NOMO-1 treated with DMSO at 0.1 percent for 48 hours (cell line): ENCODE data around the gene CGB2.
"Not testable (repeated sequence)": the region's sequence is repeated elsewhere in the genome, so short reads cannot be mapped to it uniquely, and the experiment has no call there.

Source experiments
- DNase-seq: peaks from one replicate; lab custom pipeline; 2025; ENCODE audit not compliant: unreplicated experiment; lab: John Stamatoyannopoulos, UW

CGB2 gene

DNA sequence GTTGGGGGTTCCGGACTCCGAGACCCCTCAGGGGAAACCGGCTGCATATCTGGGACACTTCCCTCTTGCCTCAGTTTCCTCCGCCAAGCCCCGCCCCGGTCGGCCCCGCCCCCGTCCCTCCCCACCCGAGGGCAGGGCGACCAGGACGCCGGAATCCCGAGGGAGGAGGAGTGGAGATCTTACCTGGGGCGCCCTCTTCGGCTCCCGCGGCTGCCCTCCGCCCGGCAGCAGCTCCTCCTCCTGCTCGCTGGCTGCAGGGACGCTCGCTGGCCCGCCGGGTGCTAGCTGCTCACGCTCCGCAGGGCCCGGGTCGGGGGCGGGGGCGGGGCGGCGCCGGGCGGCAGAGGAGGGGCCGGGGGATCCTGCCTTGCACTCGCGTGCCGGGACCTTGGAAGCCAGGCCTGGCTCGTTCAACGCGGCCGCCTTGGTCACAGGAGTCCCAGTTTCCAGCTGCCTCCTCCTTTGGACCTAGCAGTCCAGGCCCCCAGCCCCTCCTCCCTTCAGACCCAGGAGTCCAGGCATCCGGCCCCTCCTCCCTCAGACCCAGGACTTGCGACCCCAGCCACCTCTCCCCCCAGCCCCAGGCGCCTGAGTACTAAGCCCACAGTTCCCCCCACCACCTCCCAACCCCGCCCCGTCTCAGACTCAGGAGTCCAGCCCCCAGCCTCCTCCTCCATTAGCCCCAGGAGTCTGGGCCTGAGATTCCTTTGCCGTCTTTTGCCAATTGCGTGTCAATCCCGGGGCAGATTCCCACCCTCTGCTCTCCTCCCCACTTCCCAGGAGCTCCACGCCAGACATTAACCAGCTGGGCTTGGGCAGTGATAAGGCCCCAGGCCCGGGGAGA lies 33.3 kb downstream of the CGB2 start, which contains the start of gene NTF4:
Gene NTF4, minus strand, starts transcription at position 51 of the 844 bp plus-strand sequence. CDS start 2,821 bp downstream, outside the sequence.
- no peak for DNase-seq

DNA sequence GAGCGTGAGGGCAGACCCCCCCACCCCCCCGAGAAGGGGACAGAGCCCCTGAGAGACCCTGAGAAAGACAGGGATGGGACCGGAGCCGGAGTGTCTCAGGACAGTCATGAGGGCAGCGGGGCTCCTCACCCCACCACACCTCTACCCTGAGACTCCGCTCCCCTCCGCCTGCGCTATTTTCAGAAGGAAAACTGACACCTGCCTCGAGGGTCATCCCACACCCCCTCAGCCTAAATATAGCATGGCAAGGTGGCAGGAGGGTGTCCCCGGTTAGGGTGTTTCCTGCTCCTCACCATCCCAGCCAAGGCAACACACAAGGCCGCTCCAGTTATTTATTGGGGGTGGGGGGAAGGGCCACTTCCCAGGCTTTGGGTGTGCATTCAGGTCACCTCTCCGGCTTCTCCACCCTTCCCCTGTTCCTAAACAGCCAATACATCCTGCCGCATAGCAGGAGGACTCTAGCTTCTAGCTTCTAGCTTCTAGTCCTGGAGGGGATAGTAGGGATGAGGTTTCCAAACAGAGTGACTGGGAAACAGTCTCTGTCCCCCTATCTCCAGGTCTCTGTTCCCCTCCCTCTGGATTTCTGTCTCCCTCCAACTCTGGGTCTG lies 34.3 kb downstream of the CGB2 start:
- no peak for DNase-seq

DNA sequence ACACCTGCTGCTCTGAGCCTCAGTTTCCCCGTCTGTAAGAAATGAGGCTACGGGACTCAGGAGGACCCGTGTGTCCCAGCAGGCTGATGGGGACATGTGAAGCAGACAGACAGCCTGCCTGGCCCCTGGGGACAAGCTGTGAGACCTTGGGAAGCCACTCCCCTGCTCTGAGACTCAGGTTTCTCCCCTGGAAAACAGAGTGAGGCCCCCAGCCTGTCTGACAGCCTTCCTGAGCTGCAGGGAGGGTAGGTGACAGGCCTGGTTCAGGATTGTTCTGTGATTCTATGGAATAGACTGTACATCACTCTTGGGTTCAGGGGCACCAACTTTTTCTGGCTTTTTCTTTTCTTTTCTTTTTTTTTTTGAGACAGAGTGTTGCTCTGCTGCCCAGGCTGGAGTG lies 35.9 kb downstream of the CGB2 start:
- no peak for DNase-seq

DNA sequence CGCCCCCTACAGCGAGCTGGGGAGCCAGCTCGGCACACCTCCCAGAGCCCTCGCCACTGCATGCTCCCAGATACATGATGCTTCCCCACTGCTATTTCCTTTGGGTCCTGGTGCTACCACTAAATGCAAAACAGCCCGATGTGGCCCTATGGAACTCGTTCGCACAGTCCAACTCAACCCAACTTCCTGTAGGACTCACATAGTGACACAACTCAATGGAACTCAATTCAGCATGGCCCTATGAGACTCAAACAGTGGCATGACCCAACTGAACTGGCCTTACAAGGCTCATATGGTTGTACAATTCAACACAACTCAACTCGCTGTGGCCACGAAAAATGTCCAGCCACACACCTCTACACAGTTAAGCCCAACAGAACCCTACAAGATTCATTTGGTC lies 37.3 kb downstream of the CGB2 start:
- no peak for DNase-seq

DNA sequence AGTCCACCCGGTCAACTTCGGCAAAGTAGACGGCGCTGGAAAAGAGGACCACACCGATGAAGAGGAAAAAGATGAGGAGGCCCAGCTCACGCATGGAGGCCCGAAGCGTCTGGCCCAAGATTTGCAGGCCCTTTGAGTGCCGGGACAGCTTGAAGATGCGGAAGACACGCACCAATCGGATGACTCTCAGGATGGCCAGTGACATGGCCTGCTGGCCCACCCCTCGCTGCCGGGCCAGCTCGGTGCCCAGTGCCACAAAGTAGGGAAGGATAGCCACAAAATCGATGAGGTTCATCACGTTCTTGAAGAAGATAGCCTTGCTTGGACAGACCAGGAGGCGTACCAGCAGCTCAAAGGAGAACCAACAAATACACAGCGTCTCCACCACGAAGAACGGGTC lies 38.7 kb downstream of the CGB2 start:
- no peak for DNase-seq

DNA sequence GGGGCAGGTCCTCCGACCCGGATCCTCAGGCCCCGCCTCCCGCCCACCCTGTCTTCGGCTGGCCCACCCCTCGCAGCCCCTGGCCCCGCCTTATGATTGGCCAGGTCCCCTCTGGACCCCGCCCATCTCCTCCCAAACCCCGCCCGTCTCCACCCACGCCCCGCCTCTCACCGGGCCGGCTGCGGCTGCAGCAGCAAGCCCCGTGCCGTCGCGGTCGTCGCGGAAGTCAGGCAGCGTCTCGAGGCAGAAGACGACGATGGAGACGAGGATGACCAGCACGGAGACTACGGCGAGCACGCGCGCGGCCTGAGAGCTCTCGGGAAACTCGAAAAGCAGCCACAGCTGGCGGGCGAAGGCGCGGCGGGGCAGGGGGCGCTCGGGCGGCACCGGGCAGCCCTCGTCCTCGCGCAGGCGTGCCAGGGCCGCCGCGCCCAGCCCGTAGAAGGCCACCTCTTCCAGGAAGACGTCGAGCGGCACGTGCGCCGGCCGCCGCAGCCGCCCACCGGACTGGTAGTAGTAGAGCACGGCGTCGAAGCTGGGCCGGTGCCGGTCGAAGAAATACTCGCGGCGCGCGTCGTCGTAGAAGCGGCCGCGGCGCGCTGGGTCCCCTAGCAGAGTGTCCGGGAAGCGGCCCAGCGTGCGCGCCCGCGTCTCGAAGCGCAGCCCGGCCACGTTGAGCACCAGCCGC lies 40.3 kb downstream of the CGB2 start:
- no peak for DNase-seq

DNA sequence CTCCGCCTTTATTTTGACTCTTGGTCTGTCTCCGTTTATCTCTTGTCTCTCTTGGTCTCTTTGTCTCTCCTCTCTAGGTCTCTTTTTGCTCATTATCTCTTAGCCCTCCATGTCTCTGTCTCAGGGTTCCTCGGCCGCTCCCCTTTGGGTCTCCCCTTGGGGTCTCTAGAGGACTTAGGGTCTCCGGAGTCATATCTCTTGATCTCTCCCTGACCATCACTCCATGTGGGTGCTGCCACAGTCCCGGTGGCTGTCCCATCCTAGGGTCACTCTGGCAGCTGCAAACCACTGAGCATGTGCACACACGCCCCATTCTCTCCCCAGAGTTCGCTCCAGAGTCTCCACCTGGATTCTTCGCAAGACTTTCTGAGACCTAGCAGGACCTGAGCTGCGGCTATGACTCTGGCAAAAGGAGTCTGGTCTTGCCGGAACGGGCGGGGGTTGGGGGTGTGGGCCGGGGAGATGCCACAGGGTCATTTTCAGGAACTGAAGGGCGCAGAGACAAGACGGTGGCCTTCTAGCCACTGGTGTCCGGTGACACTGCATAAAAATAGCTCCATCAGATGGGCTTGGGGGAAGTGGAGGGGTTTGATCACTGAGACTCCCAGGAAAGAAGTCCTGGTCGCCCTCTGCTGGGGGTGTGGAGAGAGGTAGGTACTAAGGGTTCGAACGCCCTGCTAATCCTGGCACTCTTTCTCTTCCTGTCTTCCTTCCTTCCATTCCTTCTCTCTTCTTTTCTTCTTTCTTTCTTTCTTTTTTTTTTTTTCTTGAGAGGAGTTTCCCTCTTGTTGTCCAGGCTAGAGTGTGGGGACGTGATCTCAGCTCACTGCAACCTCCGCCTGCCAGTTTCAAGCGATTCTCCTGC lies 42.1 kb downstream of the CGB2 start:
- DNase-seq, result peak; percentile 18

DNA sequence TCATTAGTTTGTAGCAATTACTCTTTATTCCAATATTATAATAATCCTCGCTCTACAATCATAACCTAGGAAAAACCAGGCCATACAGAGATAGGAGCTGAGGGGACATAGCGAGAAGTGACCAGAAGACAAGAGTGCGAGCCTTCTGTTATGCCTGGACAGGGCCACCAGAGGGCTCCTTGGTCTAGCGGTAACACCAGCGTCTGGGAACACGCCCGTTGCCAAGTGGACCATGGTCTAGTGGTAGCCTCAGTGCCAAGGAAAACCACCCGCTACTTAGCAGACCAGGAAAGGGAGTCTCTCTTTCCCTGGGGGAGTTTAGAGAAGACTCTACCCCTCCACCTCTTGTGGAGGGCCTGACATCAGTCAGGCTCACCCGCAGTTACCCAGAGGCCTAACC lies 43.2 kb downstream of the CGB2 start:
- DNase-seq, result not testable (repeated sequence)

DNA sequence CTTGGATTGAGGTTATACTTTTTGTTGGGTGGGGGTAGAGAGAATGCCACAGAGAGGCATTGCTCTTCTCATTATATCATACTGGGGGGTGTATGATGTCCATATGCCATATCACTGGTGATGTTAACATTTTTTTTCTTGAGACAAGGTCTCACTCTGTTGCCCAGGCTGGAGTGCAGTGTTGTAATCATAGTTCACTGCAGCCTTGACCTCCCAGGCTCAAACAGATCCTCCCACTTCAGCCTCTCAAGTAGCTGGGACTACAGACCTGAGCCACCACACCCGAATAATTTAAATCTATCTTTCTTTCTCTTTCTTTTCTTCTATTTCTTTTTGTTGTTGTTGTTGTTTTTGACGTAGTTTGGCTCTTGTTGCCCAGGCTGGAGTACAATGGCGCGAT lies 48.7 kb downstream of the CGB2 start:
- DNase-seq, result no peak

DNA sequence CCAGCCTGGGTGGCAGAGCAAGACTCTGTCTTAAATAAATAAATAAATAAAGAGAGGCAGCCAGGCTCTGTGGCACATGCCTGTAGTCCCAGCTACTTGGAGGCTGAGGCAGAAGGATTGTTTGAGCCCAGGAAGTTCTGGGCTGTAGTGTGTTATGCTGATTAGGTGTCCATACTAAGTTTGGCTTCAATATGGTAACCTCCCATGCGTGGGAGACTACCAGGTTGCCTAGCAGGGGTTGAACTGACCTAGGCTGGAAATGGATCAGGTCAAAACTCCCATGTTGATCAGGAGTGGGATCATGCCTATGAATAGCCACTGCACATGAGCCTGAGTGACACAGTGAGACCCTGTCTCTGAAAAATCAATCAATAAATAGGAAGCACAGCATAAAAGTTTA lies 49.6 kb downstream of the CGB2 start:
- DNase-seq, result no peak
